ENCODE results near the gene CAMTA1.
"Not testable (repeated sequence)": the region's sequence is repeated elsewhere in the genome, so short reads cannot be mapped to it uniquely, and the experiment has no call there.

CAMTA1 gene

DNA sequence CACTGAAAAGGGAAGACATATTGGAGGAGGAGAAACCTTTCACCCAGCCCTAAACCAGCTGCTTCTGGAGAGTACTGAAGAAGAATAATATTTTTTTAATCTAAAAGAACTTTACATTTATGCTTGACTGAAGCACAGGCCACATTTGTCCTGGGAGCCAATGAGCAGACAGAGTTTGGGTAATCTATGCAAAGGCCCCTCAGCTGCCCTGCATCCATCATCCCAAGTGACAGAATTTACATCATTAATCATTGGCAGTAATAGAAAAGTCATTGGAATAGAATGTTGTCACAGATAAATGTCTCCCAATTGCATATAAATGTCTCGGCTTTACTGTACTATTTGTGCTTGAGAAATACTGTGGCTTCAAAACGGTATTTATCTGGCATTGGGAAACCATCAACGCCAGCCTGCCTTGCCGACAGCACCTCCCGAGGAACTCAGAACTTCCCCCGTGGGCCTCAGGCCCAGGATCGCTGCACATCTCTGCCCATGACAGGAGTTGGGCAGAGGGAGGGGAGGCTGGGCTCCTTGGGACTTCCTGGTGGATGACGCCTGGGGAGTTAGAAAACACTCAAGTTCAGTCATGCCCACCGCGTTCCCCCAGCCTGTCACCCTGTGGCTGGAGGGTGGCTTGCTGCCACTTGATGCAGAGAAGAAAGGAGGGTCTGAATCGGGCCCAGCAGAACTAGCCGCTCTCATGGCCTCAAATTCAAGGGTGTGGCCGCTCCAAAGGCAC lies 133.1 kb downstream of the CAMTA1 start:
- H3K4me3 ChIP-seq (ENCODE audit: low read length), result no peak overlapping the region
- no peak for TF ChIP-seq ZNF274 (IDR thresholded peaks at IDR 0.05; ENCODE audit: low read depth, low read length)

- H3K4me3 ChIP-seq (ENCODE audit: low read length), result no peak overlapping the region
- TF ChIP-seq ZNF274 (IDR thresholded peaks at IDR 0.05; ENCODE audit: low read depth, low read length), result no peak
These were observed 133.8 kb downstream of the CAMTA1 start for GRCh38 chr1:6918925-6919511.

DNA sequence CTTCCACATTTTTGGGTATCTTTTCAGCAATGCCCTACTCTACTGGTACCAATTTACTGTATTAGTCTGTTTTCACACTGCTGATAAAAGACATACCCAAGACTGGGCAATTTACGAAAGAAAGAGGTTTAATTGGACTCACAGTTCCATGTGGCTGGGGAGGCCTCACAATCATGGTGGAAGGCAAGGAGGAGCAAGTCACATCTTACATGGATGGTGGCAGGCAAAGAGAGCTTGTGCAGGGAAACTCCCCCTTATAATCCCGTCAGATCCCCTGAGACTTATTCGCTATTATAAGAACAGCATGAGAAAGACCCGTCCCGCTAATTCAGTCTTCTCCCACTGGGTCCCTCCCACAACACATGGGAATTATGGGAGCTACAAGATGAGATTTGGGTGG lies 136.3 kb downstream of the CAMTA1 start:
- not testable (repeated sequence) for H3K4me3 ChIP-seq (ENCODE audit: low read length)

GRCh38 chr1:6922096-6922931 lies 137.1 kb downstream of the CAMTA1 start:
- no peak for TF ChIP-seq ZNF274 (IDR thresholded peaks at IDR 0.05; ENCODE audit: low read depth, low read length)
- no peak overlapping the region for H3K4me3 ChIP-seq (ENCODE audit: low read length)

GRCh38 chr1:6923012-6923411 lies 137.8 kb downstream of the CAMTA1 start:
- TF ChIP-seq ZNF274 (IDR thresholded peaks at IDR 0.05; ENCODE audit: low read depth, low read length), result no peak
- no peak overlapping the region for H3K4me3 ChIP-seq (ENCODE audit: low read length)

GRCh38 chr1:6923416-6923815 lies 138.2 kb downstream of the CAMTA1 start:
- no peak for TF ChIP-seq ZNF274 (IDR thresholded peaks at IDR 0.05; ENCODE audit: low read depth, low read length)

GRCh38 chr1:6923955-6924881 lies 139.0 kb downstream of the CAMTA1 start:
- TF ChIP-seq ZNF274 (IDR thresholded peaks at IDR 0.05; ENCODE audit: low read depth, low read length), result no peak
- no peak overlapping the region for H3K4me3 ChIP-seq (ENCODE audit: low read length)

More at GRCh38 chr1:6923416-6923815, 138.2 kb downstream of the CAMTA1 start:
- no peak overlapping the region for H3K4me3 ChIP-seq (ENCODE audit: low read length)

DNA sequence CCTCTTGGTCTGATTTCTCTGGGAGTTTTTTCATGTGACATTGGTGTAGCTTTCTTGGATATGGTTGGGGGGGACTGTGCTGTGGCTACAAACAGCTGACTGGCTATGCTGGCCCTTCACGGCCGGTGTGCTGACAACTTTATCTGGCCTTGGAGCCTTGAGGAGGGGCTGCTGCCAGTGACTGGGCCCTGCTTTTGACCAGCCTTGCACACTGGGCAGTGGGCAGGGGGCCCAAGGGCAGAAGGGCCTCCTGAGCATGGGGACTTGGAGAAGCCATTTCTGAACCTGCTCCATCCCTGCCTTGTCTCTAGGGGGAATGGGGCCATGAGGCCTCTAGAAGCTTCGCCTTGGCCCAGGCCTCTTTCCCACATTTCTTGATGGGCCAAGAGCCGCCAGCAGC lies 139.6 kb downstream of the CAMTA1 start:
- TF ChIP-seq ZNF274 (IDR thresholded peaks at IDR 0.05; ENCODE audit: low read depth, low read length), result no peak
- H3K4me3 ChIP-seq (ENCODE audit: low read length), result no peak overlapping the region

GRCh38 chr1:6927626-6928025 lies 142.4 kb downstream of the CAMTA1 start:
- TF ChIP-seq ZNF274 (IDR thresholded peaks at IDR 0.05; ENCODE audit: low read depth, low read length), result no peak

DNA sequence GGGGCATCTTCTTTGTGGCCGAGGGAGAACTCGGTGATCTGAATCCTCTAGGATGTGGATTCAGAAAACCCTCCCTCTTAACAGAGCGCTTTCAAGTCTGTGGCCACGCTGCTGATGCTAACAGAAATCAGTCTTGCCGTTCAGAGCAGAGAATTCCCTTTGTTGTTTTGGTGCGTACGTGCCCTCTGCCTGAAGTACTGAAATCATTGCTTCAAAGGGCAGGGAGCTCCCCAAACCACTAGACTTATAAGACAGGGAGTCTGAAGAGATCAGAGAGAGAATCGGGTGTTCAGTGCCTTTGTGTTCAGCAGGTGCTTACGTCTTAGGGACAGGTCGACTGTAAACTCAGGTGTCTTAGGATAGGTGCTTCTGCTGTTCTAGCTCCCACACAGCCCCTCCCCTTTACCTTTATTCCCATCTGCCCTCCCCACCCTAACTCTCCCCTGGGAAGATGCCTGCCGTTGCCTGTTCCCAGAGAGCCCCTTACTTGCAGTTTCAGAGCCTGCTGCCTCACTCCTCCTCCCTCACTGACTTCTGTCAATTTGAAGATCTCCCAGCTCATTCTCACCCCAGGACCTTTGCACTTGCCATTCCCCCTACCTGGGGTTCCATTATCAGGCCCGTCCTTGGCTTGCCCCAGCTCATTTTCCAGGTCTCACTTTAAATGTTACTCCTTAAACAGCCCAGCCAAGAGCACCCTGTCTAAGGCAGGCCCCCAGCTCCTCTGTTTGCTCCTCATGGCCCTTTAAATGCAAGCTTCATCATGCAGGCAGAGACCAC lies 143.0 kb downstream of the CAMTA1 start:
- no peak overlapping the region for H3K4me3 ChIP-seq (ENCODE audit: low read length)
- TF ChIP-seq ZNF274 (IDR thresholded peaks at IDR 0.05; ENCODE audit: low read depth, low read length), result no peak

More at GRCh38 chr1:6927626-6928025, 142.4 kb downstream of the CAMTA1 start:
- H3K4me3 ChIP-seq (ENCODE audit: low read length), result no peak overlapping the region

DNA sequence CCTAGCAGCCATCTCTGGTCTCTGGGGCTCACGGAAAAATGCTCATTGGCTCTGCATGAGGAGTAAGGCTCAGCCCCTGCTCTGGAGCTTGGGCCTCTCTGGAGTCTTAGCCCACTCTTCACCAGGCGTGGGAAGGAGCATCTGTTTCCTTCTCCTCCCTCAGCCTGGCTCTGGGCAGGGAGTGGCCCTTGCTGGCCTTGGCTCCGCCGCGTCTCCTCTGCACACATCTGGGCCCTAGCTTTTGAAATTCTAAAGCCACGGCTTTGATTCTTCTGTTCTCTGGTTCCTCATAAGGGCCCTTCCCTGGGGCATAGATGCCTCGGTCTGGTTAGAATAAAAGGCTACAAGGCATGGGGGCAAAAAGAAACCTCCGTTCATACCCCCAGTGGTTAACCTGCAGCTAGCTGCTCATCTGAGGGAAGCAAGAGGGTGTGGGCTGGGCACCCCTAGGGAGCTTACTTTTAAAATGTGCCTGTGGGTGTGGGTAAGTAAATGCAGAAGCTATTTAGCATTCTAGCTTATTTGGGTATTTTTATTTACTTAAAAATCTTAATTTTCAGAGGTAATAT lies 145.6 kb downstream of the CAMTA1 start:
- TF ChIP-seq ZNF274 (IDR thresholded peaks at IDR 0.05; ENCODE audit: low read depth, low read length), result no peak
- no peak overlapping the region for H3K4me3 ChIP-seq (ENCODE audit: low read length)

DNA sequence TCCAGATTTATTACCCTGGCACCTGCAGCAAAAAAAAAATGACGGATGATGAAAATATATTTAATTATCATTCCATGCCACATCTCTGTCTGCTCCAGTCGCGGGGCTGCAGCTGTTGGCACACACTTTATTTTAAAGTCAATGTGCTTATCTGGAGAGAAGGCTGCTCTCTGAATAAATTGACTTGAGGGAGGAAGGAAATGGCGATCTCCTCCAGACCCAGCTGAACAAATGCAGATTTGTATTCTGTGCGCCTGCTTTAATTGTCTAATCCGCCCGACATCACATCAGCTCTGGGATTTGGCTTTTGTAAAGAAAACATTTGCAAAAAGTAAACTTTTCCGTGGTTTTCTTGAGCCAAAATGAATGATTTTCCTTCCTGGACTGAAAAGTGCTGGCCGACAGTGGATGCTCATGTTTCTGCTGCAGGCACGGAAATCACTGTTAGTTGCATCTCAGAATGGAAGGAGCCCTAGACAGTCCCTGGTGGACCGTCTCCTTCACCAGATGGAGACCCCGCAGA lies 150.2 kb downstream of the CAMTA1 start:
- no peak for TF ChIP-seq ZNF274 (IDR thresholded peaks at IDR 0.05; ENCODE audit: low read depth, low read length)
- H3K4me3 ChIP-seq (ENCODE audit: low read length), result no peak overlapping the region

All from GM08714 (cell line).